Ecto neural progenitor cell (in vitro differentiated cells): ENCODE results near the gene MTAP.
A peak's percentile ranks its signal among the peaks of the same experiment; 100 is the strongest.

Experiments used
- DNase-seq: peaks from one replicate; pipeline ENCODE4 v3.0.0-alpha.2; 2018; ENCODE audit warnings: low spot score

Gene MTAP

DNA sequence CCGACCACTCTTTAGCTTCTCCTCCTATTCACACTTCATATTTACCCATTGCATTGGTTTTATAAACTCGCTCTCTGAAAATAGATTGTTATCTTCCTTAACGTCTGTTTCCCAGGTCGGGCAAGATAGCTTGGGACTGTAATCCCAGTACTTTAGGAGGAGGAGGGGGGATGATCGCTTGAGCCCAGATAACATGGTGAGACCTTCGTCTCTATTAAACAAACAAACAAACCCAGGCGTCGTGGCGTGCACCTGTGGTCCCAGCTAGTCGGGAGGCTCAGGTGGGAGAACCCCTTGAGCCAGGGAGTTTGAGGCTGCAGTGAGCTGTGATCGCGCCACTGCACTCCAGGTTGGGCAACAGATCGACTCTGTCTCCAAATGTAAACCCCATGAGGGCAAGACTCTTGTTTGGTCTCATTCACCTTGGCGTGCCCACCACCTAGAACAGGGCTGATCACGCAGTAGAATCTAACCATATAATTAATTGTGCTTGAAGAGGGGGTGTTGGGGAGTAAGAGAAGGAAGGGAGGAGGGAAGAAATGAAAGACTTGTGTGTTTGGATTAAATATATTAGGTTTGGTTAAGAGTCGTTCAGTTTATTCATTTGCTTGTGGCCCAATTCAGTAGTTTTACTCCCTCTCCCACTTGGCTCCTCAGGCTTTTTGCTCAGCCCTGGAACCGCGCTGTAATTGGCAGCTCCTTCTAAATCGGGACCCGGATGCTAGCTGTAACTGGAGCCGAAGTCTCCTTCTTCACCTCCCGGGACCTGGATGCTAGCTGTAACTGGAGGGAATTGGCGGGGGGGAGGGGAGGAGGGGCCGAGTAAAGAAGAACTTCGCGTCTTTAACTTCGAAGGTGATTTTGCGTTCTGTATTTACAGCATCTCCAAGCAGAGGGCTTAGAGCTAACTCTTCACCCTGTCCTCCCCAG, 166.8 kb downstream of the MTAP start:
- no peak for DNase-seq

GRCh38 chr9:21969951-21970799, 167.7 kb downstream of the MTAP start:
- no peak for DNase-seq

GRCh38 chr9:21970800-21971640, 168.6 kb downstream of the MTAP start:
- peak; percentile 65 for DNase-seq

GRCh38 chr9:21972361-21972760, 169.9 kb downstream of the MTAP start:
- no peak for DNase-seq

DNA sequence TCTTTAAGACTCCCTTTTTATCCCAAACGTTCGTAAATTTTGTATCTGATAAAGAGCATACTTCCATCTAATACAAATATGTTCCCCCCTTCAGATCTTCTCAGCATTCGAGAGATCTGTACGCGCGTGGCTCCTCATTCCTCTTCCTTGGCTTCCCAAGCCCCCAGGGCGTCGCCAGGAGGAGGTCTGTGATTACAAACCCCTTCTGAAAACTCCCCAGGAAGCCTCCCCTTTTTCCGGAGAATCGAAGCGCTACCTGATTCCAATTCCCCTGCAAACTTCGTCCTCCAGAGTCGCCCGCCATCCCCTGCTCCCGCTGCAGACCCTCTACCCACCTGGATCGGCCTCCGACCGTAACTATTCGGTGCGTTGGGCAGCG, 171.9 kb downstream of the MTAP start:
- DNase-seq, result no peak

DNA sequence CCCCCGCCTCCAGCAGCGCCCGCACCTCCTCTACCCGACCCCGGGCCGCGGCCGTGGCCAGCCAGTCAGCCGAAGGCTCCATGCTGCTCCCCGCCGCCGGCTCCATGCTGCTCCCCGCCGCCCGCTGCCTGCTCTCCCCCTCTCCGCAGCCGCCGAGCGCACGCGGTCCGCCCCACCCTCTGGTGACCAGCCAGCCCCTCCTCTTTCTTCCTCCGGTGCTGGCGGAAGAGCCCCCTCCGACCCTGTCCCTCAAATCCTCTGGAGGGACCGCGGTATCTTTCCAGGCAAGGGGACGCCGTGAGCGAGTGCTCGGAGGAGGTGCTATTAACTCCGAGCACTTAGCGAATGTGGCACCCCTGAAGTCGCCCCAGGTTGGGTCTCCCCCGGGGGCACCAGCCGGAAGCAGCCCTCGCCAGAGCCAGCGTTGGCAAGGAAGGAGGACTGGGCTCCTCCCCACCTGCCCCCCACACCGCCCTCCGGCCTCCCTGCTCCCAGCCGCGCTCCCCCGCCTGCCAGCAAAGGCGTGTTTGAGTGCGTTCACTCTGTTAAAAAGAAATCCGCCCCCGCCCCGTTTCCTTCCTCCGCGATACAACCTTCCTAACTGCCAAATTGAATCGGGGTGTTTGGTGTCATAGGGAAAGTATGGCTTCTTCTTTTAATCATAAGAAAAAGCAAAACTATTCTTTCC, 172.4 kb downstream of the MTAP start:
- DNase-seq, result peak; percentile 81

- no peak for DNase-seq
Measured at GRCh38 chr9:21976334-21976875, 174.0 kb downstream of the MTAP start.

DNA sequence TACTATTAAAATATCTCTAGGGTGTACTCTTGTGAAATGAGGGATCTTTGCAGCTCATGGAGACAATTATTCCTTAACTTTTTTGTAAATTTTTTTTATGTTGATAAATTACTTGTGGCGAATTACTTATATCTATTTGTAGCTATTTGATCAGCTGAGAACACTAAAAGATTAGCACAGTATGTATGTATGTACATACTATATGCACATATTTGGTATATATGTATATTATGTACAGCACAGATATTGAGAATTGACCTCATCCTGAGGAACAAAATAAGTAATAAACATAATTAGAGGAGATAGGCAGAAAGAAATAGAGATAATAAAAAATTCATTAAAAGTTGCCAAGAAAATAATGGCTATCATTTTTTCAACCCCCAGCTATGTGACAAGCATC, 180.0 kb downstream of the MTAP start:
- no peak for DNase-seq

GRCh38 chr9:21982861-21983560, 180.6 kb downstream of the MTAP start:
- no peak for DNase-seq

GRCh38 chr9:21983561-21983935, 181.1 kb downstream of the MTAP start:
- DNase-seq, result no peak

GRCh38 chr9:21984101-21984500, 181.7 kb downstream of the MTAP start:
- DNase-seq, result no peak

- no peak for DNase-seq
Measured at GRCh38 chr9:21985964-21986667, 183.7 kb downstream of the MTAP start.
